ENCODE data around the gene CSF3R. TPM values are rescaled to one million over a fixed set of nuclear protein-coding genes. Genes with fewer than 3 reads are reported as not detected.

CSF3R gene
- total and polyA plus RNA-seq, 9 of the 15 experiments (the other 6 are each of a cell fraction or from before 2014, with no cell fraction given) = 0.21 to 0.86 (median 0.40) TPM; not detected in 1

DNA sequence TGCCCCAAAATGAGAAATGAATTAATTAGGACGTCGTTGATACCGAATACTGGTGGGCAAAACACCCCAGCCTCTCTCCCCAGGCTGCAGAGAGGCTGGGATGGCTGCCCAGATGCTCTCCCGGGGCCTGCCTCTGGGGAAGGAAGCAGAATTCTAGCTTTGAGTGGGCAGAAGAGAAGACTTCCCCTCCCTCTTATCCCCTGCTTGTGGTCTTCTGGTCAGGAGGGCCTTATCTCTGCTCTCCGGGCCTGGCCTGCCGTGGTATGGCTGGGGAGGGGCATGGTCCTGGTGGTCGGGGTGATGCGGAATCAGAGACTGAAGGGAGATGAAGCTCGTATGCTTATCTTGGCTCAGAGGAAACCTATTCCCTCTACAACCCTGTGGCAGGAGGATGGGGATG is 9.8 kb upstream of the CSF3R start (continued):
- no peak for TF ChIP-seq CHD1 (IDR thresholded peaks at IDR 0.05; ENCODE audit: low read length)
- peak; percentile 63 for TF ChIP-seq CXXC5 (CRISPR knock-in tag; IDR thresholded peaks at IDR 0.05)
- peak; percentile 94 for TF ChIP-seq ARID1B (IDR thresholded peaks at IDR 0.05)
- TF ChIP-seq HOXB6 (CRISPR knock-in tag; IDR thresholded peaks at IDR 0.05; ENCODE audit: borderline replicate concordance) = no peak
- TF ChIP-seq RBM17 (IDR thresholded peaks at IDR 0.05; ENCODE audit: borderline replicate concordance, low read depth, low read length) = no peak
- no peak for TF ChIP-seq KLF1 (tag; IDR thresholded peaks at IDR 0.05)
- TF ChIP-seq ADNP (tag; IDR thresholded peaks at IDR 0.05) = no peak
- TF ChIP-seq, protein P1, sequence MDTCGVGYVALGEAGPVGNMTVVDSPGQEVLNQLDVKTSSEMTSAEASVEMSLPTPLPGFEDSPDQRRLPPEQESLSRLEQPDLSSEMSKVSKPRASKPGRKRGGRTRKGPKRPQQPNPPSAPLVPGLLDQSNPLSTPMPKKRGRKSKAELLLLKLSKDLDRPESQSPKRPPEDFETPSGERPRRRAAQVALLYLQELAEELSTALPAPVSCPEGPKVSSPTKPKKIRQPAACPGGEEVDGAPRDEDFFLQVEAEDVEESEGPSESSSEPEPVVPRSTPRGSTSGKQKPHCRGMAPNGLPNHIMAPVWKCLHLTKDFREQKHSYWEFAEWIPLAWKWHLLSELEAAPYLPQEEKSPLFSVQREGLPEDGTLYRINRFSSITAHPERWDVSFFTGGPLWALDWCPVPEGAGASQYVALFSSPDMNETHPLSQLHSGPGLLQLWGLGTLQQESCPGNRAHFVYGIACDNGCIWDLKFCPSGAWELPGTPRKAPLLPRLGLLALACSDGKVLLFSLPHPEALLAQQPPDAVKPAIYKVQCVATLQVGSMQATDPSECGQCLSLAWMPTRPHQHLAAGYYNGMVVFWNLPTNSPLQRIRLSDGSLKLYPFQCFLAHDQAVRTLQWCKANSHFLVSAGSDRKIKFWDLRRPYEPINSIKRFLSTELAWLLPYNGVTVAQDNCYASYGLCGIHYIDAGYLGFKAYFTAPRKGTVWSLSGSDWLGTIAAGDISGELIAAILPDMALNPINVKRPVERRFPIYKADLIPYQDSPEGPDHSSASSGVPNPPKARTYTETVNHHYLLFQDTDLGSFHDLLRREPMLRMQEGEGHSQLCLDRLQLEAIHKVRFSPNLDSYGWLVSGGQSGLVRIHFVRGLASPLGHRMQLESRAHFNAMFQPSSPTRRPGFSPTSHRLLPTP (IDR thresholded peaks at IDR 0.05; ENCODE audit: borderline replicate concordance, extremely low read depth, insufficient read length) = no peak
- TF ChIP-seq U2AF1 (optimal IDR thresholded peaks at IDR 0.05; ENCODE audit: low read depth, low read length) = no peak
- TF ChIP-seq LEF1 (IDR thresholded peaks at IDR 0.05) = 0 out of 2 replicates have a peak, but pooled peaks have one; percentile 38
- no peak for TF ChIP-seq SREBF1 (IDR thresholded peaks at IDR 0.05; ENCODE audit: borderline replicate concordance, low read depth, low read length)
- TF ChIP-seq SMC3 (conservative IDR thresholded peaks at IDR 0.05; ENCODE audit: insufficient read depth, low read depth, low read length) = no peak
- TF ChIP-seq TAF1 (IDR thresholded peaks at IDR 0.05; ENCODE audit: control insufficient read depth, extremely low read depth, insufficient read depth, low read length, severe bottlenecking) = peak; percentile 24
- TF ChIP-seq CBFA2T2 (conservative IDR thresholded peaks at IDR 0.05) = peak; percentile 92
- TF ChIP-seq, protein P2, sequence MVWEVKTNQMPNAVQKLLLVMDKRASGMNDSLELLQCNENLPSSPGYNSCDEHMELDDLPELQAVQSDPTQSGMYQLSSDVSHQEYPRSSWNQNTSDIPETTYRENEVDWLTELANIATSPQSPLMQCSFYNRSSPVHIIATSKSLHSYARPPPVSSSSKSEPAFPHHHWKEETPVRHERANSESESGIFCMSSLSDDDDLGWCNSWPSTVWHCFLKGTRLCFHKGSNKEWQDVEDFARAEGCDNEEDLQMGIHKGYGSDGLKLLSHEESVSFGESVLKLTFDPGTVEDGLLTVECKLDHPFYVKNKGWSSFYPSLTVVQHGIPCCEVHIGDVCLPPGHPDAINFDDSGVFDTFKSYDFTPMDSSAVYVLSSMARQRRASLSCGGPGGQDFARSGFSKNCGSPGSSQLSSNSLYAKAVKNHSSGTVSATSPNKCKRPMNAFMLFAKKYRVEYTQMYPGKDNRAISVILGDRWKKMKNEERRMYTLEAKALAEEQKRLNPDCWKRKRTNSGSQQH (CRISPR knock-in tag; IDR thresholded peaks at IDR 0.05) = no peak
- no peak for TF ChIP-seq HDAC6 (IDR thresholded peaks at IDR 0.05; ENCODE audit: low read depth, low read length)
- no peak for TF ChIP-seq SMARCB1 (IDR thresholded peaks at IDR 0.05; ENCODE audit: insufficient read length, low read depth)
- TF ChIP-seq SLC30A9 (CRISPR knock-in tag; IDR thresholded peaks at IDR 0.05) = no peak
- peak; percentile 88 for TF ChIP-seq POLR2AphosphoS5 (IDR thresholded peaks at IDR 0.05; ENCODE audit: control insufficient read depth, insufficient read depth, low read depth, low read length)
- TF ChIP-seq HEY1 (CRISPR knock-in tag; IDR thresholded peaks at IDR 0.05; ENCODE audit: borderline replicate concordance) = no peak
- no peak for TF ChIP-seq NEUROD1 (IDR thresholded peaks at IDR 0.05; ENCODE audit: borderline replicate concordance, low read depth, low read length, partially characterized antibody)
- no peak for TF ChIP-seq ZNF121 (CRISPR knock-in tag; conservative IDR thresholded peaks at IDR 0.05)

All from K562 (cell line).